GM23338 (cell line): Measurements from ENCODE around the gene RNH1. TPM values are rescaled to one million over a fixed set of nuclear protein-coding genes. Genes with fewer than 3 reads are reported as not detected.
A peak's percentile ranks its signal among the peaks of the same experiment; 100 is the strongest.

ENCODE experiments used
- ATAC-seq: fragments of 200-7000 bp; cut with Tn5 transposase; 3 replicates; pipeline ENCODE4 v1.9.1; 2020
- DNase-seq: peaks from one replicate; pipeline ENCODE4 v3.0.0-alpha.2; 2015; ENCODE audit warnings: low spot score
- H2AFZ ChIP-seq: fragments of 200-600 bp; sonication (generic); 2 replicates; pipeline ENCODE4 v1.8.0; 2016; ENCODE audit warnings: antibody characterized with exemption, mild to moderate bottlenecking, moderate library complexity
- H3F3A ChIP-seq: fragments of 200-600 bp; sonication (generic); replicated peaks from 2 replicates; pipeline ENCODE4 v1.8.0; 2017; ENCODE audit warnings: antibody characterized with exemption, mixed run types, low read depth
- H3K27ac ChIP-seq: fragments of 200-600 bp; sonication (generic); 2 replicates; pipeline ENCODE4 v1.6.1; 2016; ENCODE audit warnings: low read depth
- H3K27me3 ChIP-seq: fragments of 200-600 bp; sonication (generic); 2 replicates; pipeline ENCODE4 v1.8.0; 2016; ENCODE audit warnings: mild to moderate bottlenecking, mixed run types, moderate library complexity; ENCODE audit not compliant: insufficient read depth
- H3K36me3 ChIP-seq: fragments of 200-600 bp; sonication (generic); 2 replicates; pipeline ENCODE4 v1.8.0; 2016; ENCODE audit warnings: mild to moderate bottlenecking; ENCODE audit not compliant: insufficient read depth
- H3K4me1 ChIP-seq: fragments of 200-600 bp; sonication (generic); 2 replicates; pipeline ENCODE4 v1.8.0; 2016; ENCODE audit warnings: mild to moderate bottlenecking, moderate library complexity; ENCODE audit not compliant: insufficient read depth
- H3K4me2 ChIP-seq: fragments of 200-600 bp; sonication (generic); 2 replicates; pipeline ENCODE4 v1.7.1; 2017; ENCODE audit warnings: mixed run types
- H3K4me3 ChIP-seq: fragments of 200-600 bp; sonication (generic); 2 replicates; pipeline ENCODE4 v1.6.1; 2016; ENCODE audit warnings: mixed run types
- H3K79me2 ChIP-seq: fragments of 200-600 bp; sonication (generic); replicated peaks from 2 replicates; pipeline ENCODE4 v1.8.0; 2017; ENCODE audit warnings: mild to moderate bottlenecking; ENCODE audit not compliant: insufficient read depth
- H3K9me2 ChIP-seq: fragments of 200-600 bp; sonication (generic); 2 replicates; pipeline ENCODE4 v1.8.0; 2017; ENCODE audit not compliant: insufficient read depth
- H4K20me1 ChIP-seq: fragments of 200-600 bp; sonication (generic); replicated peaks from 2 replicates; pipeline ENCODE4 v1.8.0; 2017; ENCODE audit warnings: mild to moderate bottlenecking; ENCODE audit not compliant: insufficient read depth
- H3K27ac Mint-ChIP-seq: 2 replicates; pipeline ENCODE4 v1.8.0; 2020; ENCODE audit warnings: inconsistent platforms, mild to moderate bottlenecking, moderate library complexity, mixed read lengths
- H3K27me3 Mint-ChIP-seq: 3 replicates; pipeline ENCODE4 v1.8.0; 2022; ENCODE audit warnings: low read depth, mild to moderate bottlenecking, moderate library complexity, mixed read lengths, inconsistent platforms; ENCODE audit not compliant: insufficient read depth, poor library complexity
- H3K36me3 Mint-ChIP-seq: 3 replicates; pipeline ENCODE4 v1.8.0; 2021; ENCODE audit warnings: low read depth, mild to moderate bottlenecking, inconsistent platforms, moderate library complexity, mixed read lengths
- H3K4me1 Mint-ChIP-seq: 3 replicates; pipeline ENCODE4 v1.8.0; 2020; ENCODE audit warnings: mild to moderate bottlenecking, inconsistent platforms, mixed read lengths
- H3K4me3 Mint-ChIP-seq: 3 replicates; pipeline ENCODE4 v1.8.0; 2021; ENCODE audit warnings: moderate library complexity, mild to moderate bottlenecking, inconsistent platforms, mixed read lengths
- H3K9me3 Mint-ChIP-seq: 3 replicates; pipeline ENCODE4 v1.8.0; 2020; ENCODE audit warnings: moderate library complexity, mild to moderate bottlenecking, inconsistent platforms, mixed read lengths
- CREB1 ChIP-seq: fragments of 250-450 bp; sonication (Bioruptor Pico); IDR thresholded peaks from 2 replicates; pipeline ENCODE4 v1.5.0; 2020; ENCODE audit warnings: low read depth, mild to moderate bottlenecking, moderate library complexity
- ETS1 ChIP-seq: IDR thresholded peaks from 2 replicates; pipeline ENCODE4 v1.6.1; 2016; ENCODE audit warnings: antibody characterized with exemption
- EZH2 ChIP-seq: fragments of 200-600 bp; sonication (generic); IDR thresholded peaks from one replicate; pipeline ENCODE4 v1.8.0; 2017; ENCODE audit warnings: antibody characterized with exemption, mild to moderate bottlenecking, low read depth; ENCODE audit not compliant: unreplicated experiment
- JUNB ChIP-seq: IDR thresholded peaks from one replicate; pipeline ENCODE4 v1.6.1; 2016; ENCODE audit warnings: antibody characterized with exemption; ENCODE audit not compliant: unreplicated experiment
- STAT1 ChIP-seq: IDR thresholded peaks from one replicate; pipeline ENCODE4 v1.6.1; 2016; ENCODE audit warnings: antibody characterized with exemption; ENCODE audit not compliant: unreplicated experiment
- ZNF331 ChIP-seq: fragments of 250-450 bp; sonication (Bioruptor Pico); IDR thresholded peaks from 2 replicates; pipeline ENCODE4 v1.5.0; 2020; ENCODE audit warnings: low read depth, mild to moderate bottlenecking, moderate library complexity
- polyA plus RNA-seq: library from polyadenylated mRNA; unstranded; fragments of >200 nt; fragmentation: Nextera tagmentation; extraction: Ambion mirVana; gene quantifications from 2 replicates; pipeline ENCODE4 v1.2.1, GENCODE V29; 2016
- total RNA-seq: library from RNA; depleted of rRNA; stranded (reverse); fragments of >200 nt; shearing (Covaris generic); gene quantifications from 2 replicates; pipeline ENCODE4 v1.2.3, GENCODE V29; 2014
- TF ChIP-seq, protein P1 (sequence below): IDR thresholded peaks from one replicate; pipeline ENCODE4 v1.6.1; 2018; ENCODE audit warnings: antibody characterized with exemption; ENCODE audit not compliant: unreplicated experiment
- TF ChIP-seq, protein P2 (sequence below): fragments of 250-450 bp; sonication (Bioruptor Pico); IDR thresholded peaks from 2 replicates; pipeline ENCODE4 v1.5.0; 2020; ENCODE audit warnings: mild to moderate bottlenecking, moderate library complexity

The RNH1 gene
- total and polyA plus RNA-seq, 2 experiments from 2014 or later = 33.3 to 56.3 TPM

GRCh38 chr11:455566-456147 is 51.4 kb downstream of the RNH1 start:
- Histone ChIP-seq H3F3A (peaks cover 11% of the 10 kb centered on the region), H3K4me3 (no peak overlapping the region), H3K27me3 (no peaks in the 10 kb centered on the region), H3K9me2 (no peaks in the 10 kb centered on the region), H4K20me1 (peaks cover 36% of the 10 kb centered on the region), H3K4me1 (peaks cover 23% of the 10 kb centered on the region), H3K79me2 (peaks cover 91% of the 10 kb centered on the region), H3K36me3 (no peaks in the 10 kb centered on the region; the same call in 1 of the 2 replicates), H2AFZ (no peak overlapping the region), H3K27ac (peak overlapping the region; percentile 32; the same call in 1 of the 2 replicates), H3K4me2 (peak overlapping the region; percentile 64; the same call in 1 of the 2 replicates)
- ATAC-seq = peak; percentile 10
- H3K36me3 Mint-ChIP-seq = peaks cover 41% of the 10 kb centered on the region
- peaks cover 7% of the 10 kb centered on the region for H3K27me3 Mint-ChIP-seq
- no peak for TF ChIP-seq ZNF331
- TF ChIP-seq CREB1 (CRISPR knock-in tag) = no peak
- TF ChIP-seq JUNB = no peak
- TF ChIP-seq, protein P1, sequence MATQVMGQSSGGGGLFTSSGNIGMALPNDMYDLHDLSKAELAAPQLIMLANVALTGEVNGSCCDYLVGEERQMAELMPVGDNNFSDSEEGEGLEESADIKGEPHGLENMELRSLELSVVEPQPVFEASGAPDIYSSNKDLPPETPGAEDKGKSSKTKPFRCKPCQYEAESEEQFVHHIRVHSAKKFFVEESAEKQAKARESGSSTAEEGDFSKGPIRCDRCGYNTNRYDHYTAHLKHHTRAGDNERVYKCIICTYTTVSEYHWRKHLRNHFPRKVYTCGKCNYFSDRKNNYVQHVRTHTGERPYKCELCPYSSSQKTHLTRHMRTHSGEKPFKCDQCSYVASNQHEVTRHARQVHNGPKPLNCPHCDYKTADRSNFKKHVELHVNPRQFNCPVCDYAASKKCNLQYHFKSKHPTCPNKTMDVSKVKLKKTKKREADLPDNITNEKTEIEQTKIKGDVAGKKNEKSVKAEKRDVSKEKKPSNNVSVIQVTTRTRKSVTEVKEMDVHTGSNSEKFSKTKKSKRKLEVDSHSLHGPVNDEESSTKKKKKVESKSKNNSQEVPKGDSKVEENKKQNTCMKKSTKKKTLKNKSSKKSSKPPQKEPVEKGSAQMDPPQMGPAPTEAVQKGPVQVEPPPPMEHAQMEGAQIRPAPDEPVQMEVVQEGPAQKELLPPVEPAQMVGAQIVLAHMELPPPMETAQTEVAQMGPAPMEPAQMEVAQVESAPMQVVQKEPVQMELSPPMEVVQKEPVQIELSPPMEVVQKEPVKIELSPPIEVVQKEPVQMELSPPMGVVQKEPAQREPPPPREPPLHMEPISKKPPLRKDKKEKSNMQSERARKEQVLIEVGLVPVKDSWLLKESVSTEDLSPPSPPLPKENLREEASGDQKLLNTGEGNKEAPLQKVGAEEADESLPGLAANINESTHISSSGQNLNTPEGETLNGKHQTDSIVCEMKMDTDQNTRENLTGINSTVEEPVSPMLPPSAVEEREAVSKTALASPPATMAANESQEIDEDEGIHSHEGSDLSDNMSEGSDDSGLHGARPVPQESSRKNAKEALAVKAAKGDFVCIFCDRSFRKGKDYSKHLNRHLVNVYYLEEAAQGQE = no peak
- TF ChIP-seq STAT1 = no peak
- no peak for TF ChIP-seq ETS1
- TF ChIP-seq EZH2 = no peak
- TF ChIP-seq, protein P2, sequence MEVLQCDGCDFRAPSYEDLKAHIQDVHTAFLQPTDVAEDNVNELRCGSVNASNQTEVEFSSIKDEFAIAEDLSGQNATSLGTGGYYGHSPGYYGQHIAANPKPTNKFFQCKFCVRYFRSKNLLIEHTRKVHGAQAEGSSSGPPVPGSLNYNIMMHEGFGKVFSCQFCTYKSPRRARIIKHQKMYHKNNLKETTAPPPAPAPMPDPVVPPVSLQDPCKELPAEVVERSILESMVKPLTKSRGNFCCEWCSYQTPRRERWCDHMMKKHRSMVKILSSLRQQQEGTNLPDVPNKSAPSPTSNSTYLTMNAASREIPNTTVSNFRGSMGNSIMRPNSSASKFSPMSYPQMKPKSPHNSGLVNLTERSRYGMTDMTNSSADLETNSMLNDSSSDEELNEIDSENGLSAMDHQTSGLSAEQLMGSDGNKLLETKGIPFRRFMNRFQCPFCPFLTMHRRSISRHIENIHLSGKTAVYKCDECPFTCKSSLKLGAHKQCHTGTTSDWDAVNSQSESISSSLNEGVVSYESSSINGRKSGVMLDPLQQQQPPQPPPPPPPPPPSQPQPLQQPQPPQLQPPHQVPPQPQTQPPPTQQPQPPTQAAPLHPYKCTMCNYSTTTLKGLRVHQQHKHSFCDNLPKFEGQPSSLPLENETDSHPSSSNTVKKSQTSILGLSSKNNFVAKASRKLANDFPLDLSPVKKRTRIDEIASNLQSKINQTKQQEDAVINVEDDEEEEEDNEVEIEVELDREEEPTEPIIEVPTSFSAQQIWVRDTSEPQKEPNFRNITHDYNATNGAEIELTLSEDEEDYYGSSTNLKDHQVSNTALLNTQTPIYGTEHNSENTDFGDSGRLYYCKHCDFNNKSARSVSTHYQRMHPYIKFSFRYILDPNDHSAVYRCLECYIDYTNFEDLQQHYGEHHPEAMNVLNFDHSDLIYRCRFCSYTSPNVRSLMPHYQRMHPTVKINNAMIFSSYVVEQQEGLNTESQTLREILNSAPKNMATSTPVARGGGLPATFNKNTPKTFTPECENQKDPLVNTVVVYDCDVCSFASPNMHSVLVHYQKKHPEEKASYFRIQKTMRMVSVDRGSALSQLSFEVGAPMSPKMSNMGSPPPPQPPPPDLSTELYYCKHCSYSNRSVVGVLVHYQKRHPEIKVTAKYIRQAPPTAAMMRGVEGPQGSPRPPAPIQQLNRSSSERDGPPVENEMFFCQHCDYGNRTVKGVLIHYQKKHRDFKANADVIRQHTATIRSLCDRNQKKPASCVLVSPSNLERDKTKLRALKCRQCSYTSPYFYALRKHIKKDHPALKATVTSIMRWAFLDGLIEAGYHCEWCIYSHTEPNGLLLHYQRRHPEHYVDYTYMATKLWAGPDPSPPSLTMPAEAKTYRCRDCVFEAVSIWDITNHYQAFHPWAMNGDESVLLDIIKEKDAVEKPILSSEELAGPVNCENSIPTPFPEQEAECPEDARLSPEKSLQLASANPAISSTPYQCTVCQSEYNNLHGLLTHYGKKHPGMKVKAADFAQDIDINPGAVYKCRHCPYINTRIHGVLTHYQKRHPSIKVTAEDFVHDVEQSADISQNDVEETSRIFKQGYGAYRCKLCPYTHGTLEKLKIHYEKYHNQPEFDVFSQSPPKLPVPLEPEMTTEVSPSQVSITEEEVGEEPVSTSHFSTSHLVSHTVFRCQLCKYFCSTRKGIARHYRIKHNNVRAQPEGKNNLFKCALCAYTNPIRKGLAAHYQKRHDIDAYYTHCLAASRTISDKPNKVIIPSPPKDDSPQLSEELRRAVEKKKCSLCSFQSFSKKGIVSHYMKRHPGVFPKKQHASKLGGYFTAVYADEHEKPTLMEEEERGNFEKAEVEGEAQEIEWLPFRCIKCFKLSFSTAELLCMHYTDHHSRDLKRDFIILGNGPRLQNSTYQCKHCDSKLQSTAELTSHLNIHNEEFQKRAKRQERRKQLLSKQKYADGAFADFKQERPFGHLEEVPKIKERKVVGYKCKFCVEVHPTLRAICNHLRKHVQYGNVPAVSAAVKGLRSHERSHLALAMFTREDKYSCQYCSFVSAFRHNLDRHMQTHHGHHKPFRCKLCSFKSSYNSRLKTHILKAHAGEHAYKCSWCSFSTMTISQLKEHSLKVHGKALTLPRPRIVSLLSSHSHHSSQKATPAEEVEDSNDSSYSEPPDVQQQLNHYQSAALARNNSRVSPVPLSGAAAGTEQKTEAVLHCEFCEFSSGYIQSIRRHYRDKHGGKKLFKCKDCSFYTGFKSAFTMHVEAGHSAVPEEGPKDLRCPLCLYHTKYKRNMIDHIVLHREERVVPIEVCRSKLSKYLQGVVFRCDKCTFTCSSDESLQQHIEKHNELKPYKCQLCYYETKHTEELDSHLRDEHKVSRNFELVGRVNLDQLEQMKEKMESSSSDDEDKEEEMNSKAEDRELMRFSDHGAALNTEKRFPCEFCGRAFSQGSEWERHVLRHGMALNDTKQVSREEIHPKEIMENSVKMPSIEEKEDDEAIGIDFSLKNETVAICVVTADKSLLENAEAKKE = no peak
- peaks cover 39% of the 10 kb centered on the region for H3K4me1 Mint-ChIP-seq
- no peaks in the 10 kb centered on the region; the same call in 2 of the 3 replicates for H3K9me3 Mint-ChIP-seq
- DNase-seq = no peak
- no peak overlapping the region for H3K4me3 Mint-ChIP-seq
- H3K27ac Mint-ChIP-seq = no peak overlapping the region; the same call in 1 of the 2 replicates
